T-helper 2 cell treated with Interferon-gamma antibody and Interleukin-4, amounts not matched to agents 100 ng/mL and 5 ng/mL, for 36 hours (primary cell): Measurements from ENCODE around the gene SHISA6. TPM values are rescaled to one million over a fixed set of nuclear protein-coding genes. Genes with fewer than 3 reads are reported as not detected.

ENCODE experiments used
- intact Hi-C: fragments of 100-400 bp; cut with micrococcal nuclease; formaldehyde crosslinking; loops from one replicate; pipeline ENCODE4 v1.15.1; 2023
- total RNA-seq: library from RNA; stranded (reverse); gene quantifications from 2 replicates; pipeline ENCODE4 v1.2.3, GENCODE V29; 2022

SHISA6 gene
- total RNA-seq, 1 donor from 2014 or later, result not detected

DNA sequence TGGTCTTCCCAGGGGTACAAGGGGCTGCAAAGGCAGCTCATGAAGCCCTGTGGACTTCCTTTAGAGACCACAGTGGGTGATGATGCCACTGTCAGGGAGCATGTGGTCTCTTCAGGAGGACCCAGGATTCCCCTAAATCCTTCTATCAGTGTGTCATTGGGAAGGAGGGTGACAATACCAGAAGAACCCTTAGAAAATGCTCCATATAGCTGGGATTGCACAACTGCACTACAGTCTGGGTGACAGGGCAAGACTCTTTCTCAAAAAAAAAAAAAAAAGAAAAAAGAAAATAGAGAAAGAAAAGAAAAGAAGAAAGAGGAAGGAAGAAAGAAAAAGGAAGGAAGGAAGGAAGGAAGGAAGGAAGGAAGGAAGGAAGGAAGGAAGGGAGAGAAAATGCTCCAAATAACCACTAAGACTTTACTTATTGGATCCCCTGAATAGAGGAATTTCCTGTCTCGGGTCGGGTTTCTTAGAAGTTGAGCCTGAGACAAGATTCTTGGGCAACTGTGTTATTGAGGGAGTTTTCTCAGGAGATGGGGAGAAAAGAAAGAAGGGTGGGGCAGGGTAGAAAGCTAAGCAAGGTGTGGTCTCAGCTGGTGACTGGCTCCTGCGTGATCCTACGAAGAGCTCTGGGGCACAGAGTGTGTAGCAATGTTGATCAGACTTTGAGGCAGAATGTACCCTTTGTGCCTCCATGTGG, 274.1 kb downstream of the SHISA6 start:
- intact Hi-C loops, result no loop called here

DNA sequence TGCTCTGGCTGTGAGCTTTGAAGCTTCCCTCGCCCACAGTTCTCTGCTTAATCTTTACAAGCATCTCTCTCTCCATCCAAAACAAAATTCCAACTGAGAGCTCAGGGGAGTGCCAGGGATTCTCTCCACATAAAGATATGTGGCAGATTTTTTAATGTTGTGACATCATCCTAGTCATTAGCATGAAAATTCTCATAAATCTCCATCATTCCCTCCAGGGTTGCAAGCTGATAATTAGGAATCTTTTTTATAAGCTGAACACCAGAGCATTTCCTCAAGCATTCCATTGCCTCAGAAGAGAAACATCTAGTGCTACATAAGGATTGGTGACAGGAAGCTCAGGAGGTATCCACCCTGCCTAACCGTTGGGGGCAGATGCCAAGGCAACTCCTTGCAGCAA, 274.9 kb downstream of the SHISA6 start:
- intact Hi-C loops, result no loop called here

GRCh38 chr17:11535231-11535630, 294.2 kb downstream of the SHISA6 start:
- intact Hi-C loops, result no loop called here

- intact Hi-C loops, result no loop called here
Measured at GRCh38 chr17:11538366-11538765, 297.4 kb downstream of the SHISA6 start.

DNA sequence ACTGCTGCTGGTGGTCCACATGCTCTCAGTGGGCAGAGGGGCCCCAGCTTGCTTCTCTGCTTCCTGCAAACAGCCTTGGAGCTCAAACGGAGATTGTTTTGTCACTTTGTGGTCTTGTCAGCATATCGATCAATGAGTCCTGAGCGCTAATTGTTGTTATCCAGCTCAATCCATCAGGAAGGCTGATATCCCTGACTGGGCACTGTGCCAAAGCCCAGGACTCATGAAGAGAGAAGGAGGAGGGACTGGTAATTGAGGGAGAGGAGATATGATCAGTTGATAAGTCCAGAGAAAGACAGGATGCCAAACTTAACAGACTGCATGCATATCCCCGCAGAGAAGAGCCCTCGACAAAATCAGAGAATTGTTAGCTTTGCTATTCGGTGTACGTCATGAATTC, 298.6 kb downstream of the SHISA6 start:
- intact Hi-C loops, result no loop called here

GRCh38 chr17:11545002-11545401, 304.0 kb downstream of the SHISA6 start:
- intact Hi-C loops, result no loop called here

DNA sequence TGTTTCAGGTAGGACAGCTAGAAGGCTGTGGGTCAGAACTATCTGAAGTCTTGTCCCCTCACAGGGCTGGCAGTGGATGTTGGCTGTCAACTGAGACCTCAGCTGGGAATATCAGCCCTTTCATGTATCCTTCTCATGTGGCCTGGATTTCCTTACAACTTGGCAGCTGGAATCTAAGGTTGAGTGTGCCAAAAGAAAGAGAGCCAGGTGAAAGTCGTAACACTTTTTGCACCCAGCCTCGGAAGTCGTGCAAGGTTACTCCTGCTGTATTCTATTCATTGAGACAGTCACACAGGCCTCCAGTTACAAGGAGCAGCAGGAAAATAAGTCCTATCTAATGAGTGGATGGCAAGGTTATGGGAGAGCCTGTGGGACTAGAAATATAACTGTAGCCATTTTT, 304.7 kb downstream of the SHISA6 start:
- intact Hi-C loops, result no loop called here

- intact Hi-C loops, result no loop called here
Measured at GRCh38 chr17:11547853-11548252, 306.8 kb downstream of the SHISA6 start.

DNA sequence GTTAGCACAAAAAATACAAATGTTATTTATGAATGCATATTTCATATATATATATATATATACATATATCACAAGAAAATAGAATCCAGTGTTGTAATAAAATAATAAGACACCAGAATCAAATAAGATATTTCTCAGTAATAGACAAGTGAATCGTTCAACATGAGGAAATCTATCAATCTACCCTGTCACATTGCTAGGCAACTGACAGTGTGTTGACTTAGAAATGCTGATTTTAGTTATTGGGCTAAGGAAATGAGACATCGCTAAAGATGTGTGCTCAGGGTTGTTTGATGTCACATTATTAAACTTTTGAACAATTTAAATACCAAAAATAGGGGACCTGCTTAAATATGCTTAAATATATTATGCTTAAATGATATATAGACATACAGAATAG, 307.4 kb downstream of the SHISA6 start:
- intact Hi-C loops, result no loop called here

GRCh38 chr17:11550431-11550830, 309.4 kb downstream of the SHISA6 start:
- intact Hi-C loops, result no loop called here

- intact Hi-C loops, result no loop called here
Measured at GRCh38 chr17:11551442-11551841, 310.4 kb downstream of the SHISA6 start.

GRCh38 chr17:11553135-11553534, 312.1 kb downstream of the SHISA6 start:
- intact Hi-C loops, result no loop called here

GRCh38 chr17:11554042-11554441, 313.0 kb downstream of the SHISA6 start:
- intact Hi-C loops, result no loop called here

DNA sequence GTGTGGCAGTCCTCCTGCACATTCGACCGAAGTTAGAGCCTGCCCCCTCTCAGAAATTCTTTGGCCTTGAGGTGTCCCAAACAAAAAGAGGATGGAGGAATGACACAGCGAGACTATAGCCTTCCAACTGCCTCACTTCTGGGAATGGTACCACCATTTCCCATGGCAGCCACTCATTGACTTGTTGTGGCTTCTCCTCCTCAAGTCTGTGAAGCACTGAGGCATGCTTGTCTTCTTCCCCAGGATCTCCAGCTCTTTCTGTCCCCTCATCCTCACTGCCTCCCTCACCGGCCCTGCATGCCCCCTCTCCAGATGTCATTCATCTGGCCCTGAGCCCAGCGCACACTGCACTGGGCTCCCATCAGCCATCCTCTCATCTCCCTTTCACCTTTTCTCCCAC, 313.5 kb downstream of the SHISA6 start:
- intact Hi-C loops, result no loop called here

DNA sequence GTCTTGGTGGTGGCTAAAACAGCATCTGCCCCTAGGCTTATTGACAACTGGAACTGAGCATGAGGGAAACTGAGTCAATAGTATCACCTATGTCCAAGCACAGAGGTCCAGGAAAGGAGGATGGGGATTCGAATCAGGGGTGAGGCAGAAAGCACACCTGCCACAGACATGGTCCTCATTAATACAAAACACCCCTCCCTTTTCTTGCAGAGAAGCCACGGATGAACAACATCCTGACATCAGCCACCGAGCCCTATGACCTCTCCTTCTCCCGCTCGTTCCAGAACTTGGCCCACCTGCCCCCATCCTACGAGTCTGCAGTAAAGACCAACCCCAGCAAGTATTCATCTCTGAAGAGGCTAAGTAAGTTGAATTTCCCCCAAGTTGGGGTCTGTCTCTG, 314.5 kb downstream of the SHISA6 start:
- intact Hi-C loops, result no loop called here

DNA sequence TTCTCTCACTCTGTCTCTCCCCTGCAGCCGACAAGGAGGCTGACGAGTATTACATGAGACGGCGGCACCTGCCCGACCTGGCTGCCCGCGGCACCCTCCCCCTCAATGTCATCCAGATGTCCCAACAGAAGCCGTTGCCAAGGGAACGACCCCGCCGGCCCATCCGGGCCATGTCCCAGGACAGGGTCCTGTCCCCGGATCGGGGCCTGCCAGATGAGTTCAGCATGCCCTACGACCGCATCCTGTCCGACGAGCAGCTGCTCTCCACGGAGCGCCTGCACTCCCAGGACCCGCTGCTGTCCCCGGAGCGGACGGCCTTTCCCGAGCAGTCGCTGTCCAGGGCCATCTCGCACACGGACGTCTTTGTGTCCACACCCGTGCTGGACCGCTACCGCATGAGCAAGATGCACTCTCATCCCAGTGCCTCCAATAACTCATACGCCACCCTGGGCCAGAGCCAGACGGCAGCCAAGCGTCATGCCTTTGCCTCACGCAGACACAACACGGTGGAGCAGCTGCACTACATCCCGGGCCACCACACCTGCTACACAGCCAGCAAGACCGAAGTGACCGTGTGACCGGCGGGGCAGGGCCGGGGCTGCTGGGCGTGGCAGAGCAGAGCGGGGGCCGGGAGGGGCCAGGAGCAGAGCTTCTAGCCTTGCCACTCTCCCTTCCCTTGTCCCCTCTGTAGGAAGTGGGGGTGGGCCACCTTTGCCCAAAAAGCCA, 316.9 kb downstream of the SHISA6 start:
- intact Hi-C loops, result no loop called here

- intact Hi-C loops, result no loop called here
Measured at GRCh38 chr17:11558681-11559234, 317.7 kb downstream of the SHISA6 start.

DNA sequence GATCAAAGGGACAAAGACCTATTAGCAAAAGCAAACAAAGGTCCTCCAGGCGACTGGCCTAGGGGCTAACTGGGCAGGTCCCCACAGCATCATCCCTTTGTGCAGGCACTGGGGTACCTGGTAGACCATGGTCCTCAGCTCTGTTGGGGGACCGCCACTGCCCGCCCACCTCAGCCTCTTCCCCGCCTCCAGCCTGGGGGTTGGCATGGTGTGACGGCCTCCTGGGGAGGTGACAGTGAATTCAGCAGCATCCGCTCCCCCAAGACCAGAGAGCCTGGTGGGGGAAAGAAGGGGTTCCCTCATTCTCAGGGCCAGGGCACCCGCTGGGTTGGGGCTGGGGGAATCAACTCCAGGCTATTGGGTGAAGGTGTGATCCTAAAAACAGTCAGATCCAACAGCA, 318.6 kb downstream of the SHISA6 start:
- intact Hi-C loops, result no loop called here

DNA sequence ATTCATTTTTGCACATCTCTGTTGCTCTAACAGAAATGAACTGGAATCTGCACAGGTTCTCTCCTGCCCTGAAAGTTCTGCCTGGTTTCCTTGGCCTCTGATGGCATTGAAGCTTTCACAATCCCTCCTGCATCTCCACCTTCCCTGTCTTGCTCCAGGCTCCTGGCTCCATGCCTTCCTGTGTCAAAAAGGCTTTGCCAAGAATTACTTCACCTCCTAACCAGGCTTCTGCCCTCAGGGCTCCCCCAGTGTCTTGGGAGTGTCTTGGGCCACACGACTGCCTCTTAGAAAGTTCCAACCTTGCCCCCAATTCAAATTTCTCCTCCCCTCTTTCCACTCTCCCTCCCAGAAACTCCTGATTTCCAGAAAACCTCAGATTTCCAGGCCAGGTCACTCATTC, 320.3 kb downstream of the SHISA6 start:
- intact Hi-C loops, result no loop called here

DNA sequence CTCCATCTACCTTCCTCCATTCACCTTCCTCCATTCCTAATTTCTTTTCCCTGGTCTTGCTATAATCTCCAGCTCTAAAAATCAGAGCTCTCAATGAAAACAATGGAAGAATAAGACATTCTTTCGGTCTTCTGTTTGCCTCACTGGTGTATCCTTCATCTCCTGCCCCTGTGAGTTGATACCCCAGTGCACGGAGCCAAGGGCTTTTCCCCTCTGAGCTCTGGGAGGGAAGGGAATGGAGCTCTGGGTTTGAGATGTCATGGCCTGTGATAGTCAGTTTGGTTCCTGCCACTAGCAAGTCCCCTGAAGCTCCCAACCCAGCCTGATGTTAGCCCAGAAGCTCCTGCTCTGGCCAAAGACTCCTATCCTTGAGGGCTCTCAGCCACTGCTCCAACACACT, 320.7 kb downstream of the SHISA6 start:
- intact Hi-C loops, result no loop called here

DNA sequence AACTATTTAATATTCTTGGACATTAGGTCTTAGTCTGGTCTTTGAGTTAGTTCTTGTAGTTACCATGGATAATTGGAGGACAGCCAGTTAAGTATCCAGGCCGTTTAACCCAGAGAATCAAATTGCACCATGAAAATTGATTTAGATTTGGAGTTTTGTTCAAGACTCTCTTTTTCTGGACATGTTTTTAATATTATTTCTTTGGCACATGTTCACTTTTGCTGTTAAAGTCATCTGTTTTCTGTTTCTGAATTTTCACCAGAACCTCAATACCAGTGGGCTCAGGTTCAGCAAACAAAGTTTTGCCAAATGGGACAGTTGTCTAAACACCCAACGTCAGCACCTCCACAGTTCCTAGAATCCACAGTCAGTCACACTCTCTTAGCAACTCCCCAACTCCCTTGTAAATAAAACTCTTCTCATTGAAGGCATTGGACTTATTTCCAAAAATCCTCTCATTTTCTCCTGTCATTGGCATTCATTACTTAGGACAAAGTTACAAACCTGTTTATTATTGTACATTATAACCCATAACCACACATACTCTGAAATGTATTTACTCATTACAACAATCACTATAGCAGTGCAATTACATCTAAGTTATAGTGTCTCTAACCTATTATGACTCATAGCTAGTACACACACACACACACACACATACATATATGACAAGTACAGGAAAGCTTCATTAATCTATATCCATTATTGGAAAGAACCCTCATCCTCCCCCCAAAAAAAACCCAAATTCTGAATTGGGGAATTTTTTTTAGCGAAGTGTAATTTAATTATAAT, 323.8 kb downstream of the SHISA6 start:
- intact Hi-C loops, result no loop called here

- intact Hi-C loops, result no loop called here
Measured at GRCh38 chr17:11565591-11565990, 324.6 kb downstream of the SHISA6 start.
